Stimulated activated CD4-positive, alpha-beta T cell treated with anti-CD3 and anti-CD28 coated beads, TNF-alpha, amount 100 ng/mL, for 24 hours (primary cell): ENCODE measurements around the gene TMC2.
A peak's percentile ranks its signal among the peaks of the same experiment; 100 is the strongest.
"Not testable (repeated sequence)": the region's sequence is repeated elsewhere in the genome, so short reads cannot be mapped to it uniquely, and the experiment has no call there.

Source experiments
- DNase-seq, 3 experiments: peaks; one replicate each; pipeline ENCODE4 v3.0.0-alpha.2; 2020; ENCODE audit warnings: low read depth in 3 of 3

Gene TMC2

GRCh38 chr20:2526218-2526583 lies 10.2 kb upstream of the TMC2 start:
- DNase-seq = not testable (repeated sequence)

- DNase-seq = no peak
These were observed 8.6 kb upstream of the TMC2 start for GRCh38 chr20:2527762-2528161.

- no peak for DNase-seq
These were observed 7.6 kb upstream of the TMC2 start for GRCh38 chr20:2528671-2529271.

- no peak for DNase-seq
These were observed 3.3 kb upstream of the TMC2 start for GRCh38 chr20:2533118-2533517.

GRCh38 chr20:2535711-2536559 lies 438 bp upstream of the TMC2 start:
- DNase-seq = no peak

GRCh38 chr20:2537101-2537500 lies 728 bp downstream of the TMC2 start:
- DNase-seq = no peak

GRCh38 chr20:2538356-2538755 lies 2.0 kb downstream of the TMC2 start:
- no peak for DNase-seq

- no peak for DNase-seq
These were observed 2.8 kb downstream of the TMC2 start for GRCh38 chr20:2538931-2539720.

GRCh38 chr20:2541940-2542339 lies 5.6 kb downstream of the TMC2 start:
- no peak for DNase-seq

GRCh38 chr20:2542361-2542760 lies 6.0 kb downstream of the TMC2 start:
- no peak for DNase-seq

GRCh38 chr20:2544211-2544610 lies 7.8 kb downstream of the TMC2 start:
- no peak for DNase-seq

GRCh38 chr20:2545594-2545993 lies 9.2 kb downstream of the TMC2 start:
- no peak for DNase-seq

- no peak for DNase-seq
These were observed 21.7 kb downstream of the TMC2 start for GRCh38 chr20:2557873-2558580.

- peak in 1 of 3 experiments; percentile 4 for DNase-seq
These were observed 22.4 kb downstream of the TMC2 start for GRCh38 chr20:2558581-2559278.

GRCh38 chr20:2559279-2559626 lies 22.9 kb downstream of the TMC2 start:
- no peak for DNase-seq

- DNase-seq = no peak
These were observed 23.3 kb downstream of the TMC2 start for GRCh38 chr20:2559651-2560050.

GRCh38 chr20:2563116-2563515 lies 26.7 kb downstream of the TMC2 start:
- DNase-seq = no peak

- DNase-seq = no peak
These were observed 28.0 kb downstream of the TMC2 start for GRCh38 chr20:2564406-2564805.

GRCh38 chr20:2575682-2576081 lies 39.3 kb downstream of the TMC2 start:
- no peak for DNase-seq

- DNase-seq = no peak
These were observed 39.9 kb downstream of the TMC2 start for GRCh38 chr20:2576317-2576727.

- DNase-seq = no peak
These were observed 42.3 kb downstream of the TMC2 start for GRCh38 chr20:2578475-2579192.
